ENCODE measurements around the gene OR10G7.

DNA sequence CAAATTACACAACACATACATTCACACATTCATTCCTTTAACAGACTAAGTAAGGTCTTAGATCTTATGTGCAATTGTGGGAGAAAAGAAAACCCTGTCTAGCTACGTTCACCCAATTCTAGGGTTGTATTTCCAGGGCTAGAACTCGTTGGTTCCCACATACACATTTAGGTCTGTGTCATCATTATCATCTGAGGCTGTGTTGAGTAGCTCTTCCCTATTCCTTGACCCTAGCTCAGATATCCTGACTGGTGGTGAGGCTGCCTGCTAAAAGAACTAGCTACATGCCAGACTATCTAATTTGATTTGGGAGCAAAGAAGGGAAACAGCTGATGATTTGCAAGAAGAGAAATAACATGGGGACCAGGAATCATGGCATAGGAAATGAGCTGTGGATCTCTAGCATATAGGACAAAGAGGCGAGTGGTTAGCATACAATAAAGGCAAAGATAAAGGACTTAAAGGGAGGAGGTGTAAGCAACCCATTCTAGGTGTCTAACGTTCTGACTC, 27.5 kb upstream of the OR10G7 start:
- TF ChIP-seq, protein P1, sequence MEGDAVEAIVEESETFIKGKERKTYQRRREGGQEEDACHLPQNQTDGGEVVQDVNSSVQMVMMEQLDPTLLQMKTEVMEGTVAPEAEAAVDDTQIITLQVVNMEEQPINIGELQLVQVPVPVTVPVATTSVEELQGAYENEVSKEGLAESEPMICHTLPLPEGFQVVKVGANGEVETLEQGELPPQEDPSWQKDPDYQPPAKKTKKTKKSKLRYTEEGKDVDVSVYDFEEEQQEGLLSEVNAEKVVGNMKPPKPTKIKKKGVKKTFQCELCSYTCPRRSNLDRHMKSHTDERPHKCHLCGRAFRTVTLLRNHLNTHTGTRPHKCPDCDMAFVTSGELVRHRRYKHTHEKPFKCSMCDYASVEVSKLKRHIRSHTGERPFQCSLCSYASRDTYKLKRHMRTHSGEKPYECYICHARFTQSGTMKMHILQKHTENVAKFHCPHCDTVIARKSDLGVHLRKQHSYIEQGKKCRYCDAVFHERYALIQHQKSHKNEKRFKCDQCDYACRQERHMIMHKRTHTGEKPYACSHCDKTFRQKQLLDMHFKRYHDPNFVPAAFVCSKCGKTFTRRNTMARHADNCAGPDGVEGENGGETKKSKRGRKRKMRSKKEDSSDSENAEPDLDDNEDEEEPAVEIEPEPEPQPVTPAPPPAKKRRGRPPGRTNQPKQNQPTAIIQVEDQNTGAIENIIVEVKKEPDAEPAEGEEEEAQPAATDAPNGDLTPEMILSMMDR (IDR thresholded peaks at IDR 0.05 in 4 of 5, conservative IDR thresholded peaks at IDR 0.05 in 1 of 5), result no peak
- no peak for TF ChIP-seq POLR2A (IDR thresholded peaks at IDR 0.05)
